WTC11 (cell line): Measurements from ENCODE around the gene MUC6. TPM values are rescaled to one million over a fixed set of nuclear protein-coding genes. Genes with fewer than 3 reads are reported as not detected.

Source experiments
- ATAC-seq: fragments of 200-7000 bp; cut with Tn5 transposase; 2 replicates; pipeline ENCODE4 v1.10.0; 2021; ENCODE audit warnings: mild to moderate bottlenecking, moderate library complexity
- CTCF ChIA-PET: fragments of 300-600 bp; sonication (Branson Sonifier 250); formaldehyde crosslinking; loops from one replicate; lab custom pipeline; 2021; ENCODE audit warnings: antibody characterized with exemption; lab: Charles Lee
- POLR2A ChIA-PET: fragments of 350-600 bp; sonication (Branson Sonifier 250); formaldehyde crosslinking; loops from one replicate; lab custom pipeline; 2021; ENCODE audit warnings: antibody characterized with exemption; lab: Charles Lee
- DNase-seq: peaks from one replicate; pipeline ENCODE4 v3.0.0; 2021; ENCODE audit warnings: low spot score
- H3K27ac Mint-ChIP-seq: 2 replicates; pipeline ENCODE4 v1.8.0; 2021; ENCODE audit warnings: mixed read lengths
- H3K27me3 Mint-ChIP-seq: 2 replicates; pipeline ENCODE4 v1.8.0; 2021; ENCODE audit warnings: low read depth, mild to moderate bottlenecking, moderate library complexity, mixed read lengths
- H3K36me3 Mint-ChIP-seq: 2 replicates; pipeline ENCODE4 v1.8.0; 2021; ENCODE audit warnings: mixed read lengths
- H3K4me1 Mint-ChIP-seq: 2 replicates; pipeline ENCODE4 v1.8.0; 2022; ENCODE audit warnings: mixed read lengths
- H3K4me3 Mint-ChIP-seq: 2 replicates; pipeline ENCODE4 v1.8.0; 2021; ENCODE audit warnings: mild to moderate bottlenecking, moderate library complexity, mixed read lengths
- H3K9me3 Mint-ChIP-seq: 2 replicates; pipeline ENCODE4 v1.8.0; 2021; ENCODE audit warnings: mixed read lengths
- CREB1 ChIP-seq: sonication (generic); formaldehyde crosslinking; IDR thresholded peaks from 2 replicates; pipeline ENCODE4 v1.8.0; 2023; ENCODE audit warnings: mild to moderate bottlenecking, missing genetic modification reagents
- GRHL2 ChIP-seq: fragments of 250-450 bp; sonication (Bioruptor Pico); IDR thresholded peaks from 2 replicates; pipeline ENCODE4 v1.8.0; 2022; ENCODE audit warnings: mild to moderate bottlenecking, moderate library complexity; ENCODE audit not compliant: insufficient replicate concordance, severe bottlenecking
- JUN ChIP-seq: sonication (generic); formaldehyde crosslinking; IDR thresholded peaks from 2 replicates; pipeline ENCODE4 v1.8.0; 2023; ENCODE audit warnings: mild to moderate bottlenecking, missing genetic modification reagents
- NFYB ChIP-seq: sonication (generic); formaldehyde crosslinking; conservative IDR thresholded peaks from 2 replicates; pipeline ENCODE4 v1.8.0; 2022; ENCODE audit warnings: low read depth, missing genetic modification reagents
- NR1H2 ChIP-seq: sonication (generic); formaldehyde crosslinking; IDR thresholded peaks from 2 replicates; pipeline ENCODE4 v1.9.0; 2021; ENCODE audit warnings: mild to moderate bottlenecking, moderate library complexity, missing genetic modification reagents
- NR3C1 ChIP-seq: sonication (generic); formaldehyde crosslinking; conservative IDR thresholded peaks from 2 replicates; pipeline ENCODE4 v1.8.1; 2023; ENCODE audit warnings: low read depth, mild to moderate bottlenecking, missing genetic modification reagents
- SMAD4 ChIP-seq: sonication (generic); formaldehyde crosslinking; IDR thresholded peaks from 2 replicates; pipeline ENCODE4 v1.8.0; 2022; ENCODE audit warnings: mild to moderate bottlenecking, missing genetic modification reagents
- SP1 ChIP-seq: sonication (generic); formaldehyde crosslinking; conservative IDR thresholded peaks from 2 replicates; pipeline ENCODE4 v1.8.1; 2022; ENCODE audit warnings: missing genetic modification reagents
- ZNF138 ChIP-seq: sonication (generic); formaldehyde crosslinking; conservative IDR thresholded peaks from 2 replicates; pipeline ENCODE4 v1.8.1; 2022; ENCODE audit warnings: mild to moderate bottlenecking, moderate library complexity, missing genetic modification reagents
- total RNA-seq: library from RNA; stranded (reverse); gene quantifications from 3 replicates; pipeline ENCODE4 v1.2.3, GENCODE V29; 2021
- TF ChIP-seq, protein P1 (sequence below): fragments of 250-450 bp; sonication (Bioruptor Pico); IDR thresholded peaks from 2 replicates; pipeline ENCODE4 v2.1.2; 2022; ENCODE audit warnings: mild to moderate bottlenecking, moderate library complexity
- TF ChIP-seq, protein P2 (sequence below): sonication (generic); formaldehyde crosslinking; IDR thresholded peaks from 2 replicates; pipeline ENCODE4 v1.8.1; 2023; ENCODE audit warnings: mild to moderate bottlenecking, missing genetic modification reagents, moderate library complexity
- TF ChIP-seq, protein P3 (sequence below): sonication (generic); formaldehyde crosslinking; IDR thresholded peaks from 2 replicates; pipeline ENCODE4 v1.8.1; 2022; ENCODE audit warnings: low read depth, missing genetic modification reagents, borderline replicate concordance
- TF ChIP-seq, protein P4 (sequence below): sonication (generic); formaldehyde crosslinking; IDR thresholded peaks from 2 replicates; pipeline ENCODE4 v1.8.1; 2022; ENCODE audit warnings: mild to moderate bottlenecking, moderate library complexity, missing genetic modification reagents
- TF ChIP-seq, protein P5 (sequence below): sonication (generic); formaldehyde crosslinking; IDR thresholded peaks from 2 replicates; pipeline ENCODE4 v1.8.1; 2023; ENCODE audit warnings: mild to moderate bottlenecking, missing genetic modification reagents
- TF ChIP-seq, protein P6 (sequence below): sonication (generic); formaldehyde crosslinking; IDR thresholded peaks from 2 replicates; pipeline ENCODE4 v1.8.0; 2023; ENCODE audit warnings: mild to moderate bottlenecking, missing genetic modification reagents
- TF ChIP-seq, protein P7 (sequence below): sonication (generic); formaldehyde crosslinking; IDR thresholded peaks from 2 replicates; pipeline ENCODE4 v1.8.1; 2022; ENCODE audit warnings: low read depth, mild to moderate bottlenecking, moderate library complexity, missing genetic modification reagents, borderline replicate concordance
- TF ChIP-seq, protein P8 (sequence below): fragments of 250-450 bp; sonication (Bioruptor Pico); IDR thresholded peaks from 2 replicates; pipeline ENCODE4 v1.8.0; 2021; ENCODE audit warnings: mild to moderate bottlenecking

The MUC6 gene
- total RNA-seq, 1 experiment from 2014 or later = 0.13 TPM

DNA sequence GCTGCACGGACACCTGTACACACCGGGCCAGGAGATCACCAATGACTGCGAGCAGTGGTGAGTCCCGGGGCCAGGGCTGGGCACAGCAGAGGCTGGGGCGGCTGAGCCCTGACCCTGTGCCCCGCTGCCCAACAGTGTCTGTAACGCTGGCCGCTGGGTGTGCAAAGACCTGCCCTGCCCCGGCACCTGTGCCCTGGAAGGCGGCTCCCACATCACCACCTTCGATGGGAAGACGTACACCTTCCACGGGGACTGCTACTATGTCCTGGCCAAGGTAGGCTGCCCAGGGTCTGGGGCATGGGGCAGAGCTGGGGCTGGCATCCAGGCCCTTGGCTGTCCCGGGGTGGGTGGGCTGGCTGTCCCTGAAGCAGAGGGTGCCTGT lies 45.8 kb upstream of the MUC6 start:
- CTCF ChIA-PET = no interaction called here
- no peak for TF ChIP-seq SP1 (CRISPR knock-in tag)
- TF ChIP-seq NR3C1 (CRISPR knock-in tag) = no peak
- TF ChIP-seq, protein P1, sequence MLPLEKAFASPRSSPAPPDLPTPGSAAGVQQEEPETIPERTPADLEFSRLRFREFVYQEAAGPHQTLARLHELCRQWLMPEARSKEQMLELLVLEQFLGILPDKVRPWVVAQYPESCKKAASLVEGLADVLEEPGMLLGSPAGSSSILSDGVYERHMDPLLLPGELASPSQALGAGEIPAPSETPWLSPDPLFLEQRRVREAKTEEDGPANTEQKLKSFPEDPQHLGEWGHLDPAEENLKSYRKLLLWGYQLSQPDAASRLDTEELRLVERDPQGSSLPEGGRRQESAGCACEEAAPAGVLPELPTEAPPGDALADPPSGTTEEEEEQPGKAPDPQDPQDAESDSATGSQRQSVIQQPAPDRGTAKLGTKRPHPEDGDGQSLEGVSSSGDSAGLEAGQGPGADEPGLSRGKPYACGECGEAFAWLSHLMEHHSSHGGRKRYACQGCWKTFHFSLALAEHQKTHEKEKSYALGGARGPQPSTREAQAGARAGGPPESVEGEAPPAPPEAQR = no peak
- no peak for TF ChIP-seq ZNF138
- no peak for TF ChIP-seq JUN (CRISPR knock-in tag)
- TF ChIP-seq, protein P2, sequence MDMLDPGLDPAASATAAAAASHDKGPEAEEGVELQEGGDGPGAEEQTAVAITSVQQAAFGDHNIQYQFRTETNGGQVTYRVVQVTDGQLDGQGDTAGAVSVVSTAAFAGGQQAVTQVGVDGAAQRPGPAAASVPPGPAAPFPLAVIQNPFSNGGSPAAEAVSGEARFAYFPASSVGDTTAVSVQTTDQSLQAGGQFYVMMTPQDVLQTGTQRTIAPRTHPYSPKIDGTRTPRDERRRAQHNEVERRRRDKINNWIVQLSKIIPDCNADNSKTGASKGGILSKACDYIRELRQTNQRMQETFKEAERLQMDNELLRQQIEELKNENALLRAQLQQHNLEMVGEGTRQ (CRISPR knock-in tag) = no peak
- TF ChIP-seq, protein P3, sequence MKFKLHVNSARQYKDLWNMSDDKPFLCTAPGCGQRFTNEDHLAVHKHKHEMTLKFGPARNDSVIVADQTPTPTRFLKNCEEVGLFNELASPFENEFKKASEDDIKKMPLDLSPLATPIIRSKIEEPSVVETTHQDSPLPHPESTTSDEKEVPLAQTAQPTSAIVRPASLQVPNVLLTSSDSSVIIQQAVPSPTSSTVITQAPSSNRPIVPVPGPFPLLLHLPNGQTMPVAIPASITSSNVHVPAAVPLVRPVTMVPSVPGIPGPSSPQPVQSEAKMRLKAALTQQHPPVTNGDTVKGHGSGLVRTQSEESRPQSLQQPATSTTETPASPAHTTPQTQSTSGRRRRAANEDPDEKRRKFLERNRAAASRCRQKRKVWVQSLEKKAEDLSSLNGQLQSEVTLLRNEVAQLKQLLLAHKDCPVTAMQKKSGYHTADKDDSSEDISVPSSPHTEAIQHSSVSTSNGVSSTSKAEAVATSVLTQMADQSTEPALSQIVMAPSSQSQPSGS = no peak
- TF ChIP-seq SMAD4 = no peak
- no peak for TF ChIP-seq NFYB (CRISPR knock-in tag)
- DNase-seq = no peak

DNA sequence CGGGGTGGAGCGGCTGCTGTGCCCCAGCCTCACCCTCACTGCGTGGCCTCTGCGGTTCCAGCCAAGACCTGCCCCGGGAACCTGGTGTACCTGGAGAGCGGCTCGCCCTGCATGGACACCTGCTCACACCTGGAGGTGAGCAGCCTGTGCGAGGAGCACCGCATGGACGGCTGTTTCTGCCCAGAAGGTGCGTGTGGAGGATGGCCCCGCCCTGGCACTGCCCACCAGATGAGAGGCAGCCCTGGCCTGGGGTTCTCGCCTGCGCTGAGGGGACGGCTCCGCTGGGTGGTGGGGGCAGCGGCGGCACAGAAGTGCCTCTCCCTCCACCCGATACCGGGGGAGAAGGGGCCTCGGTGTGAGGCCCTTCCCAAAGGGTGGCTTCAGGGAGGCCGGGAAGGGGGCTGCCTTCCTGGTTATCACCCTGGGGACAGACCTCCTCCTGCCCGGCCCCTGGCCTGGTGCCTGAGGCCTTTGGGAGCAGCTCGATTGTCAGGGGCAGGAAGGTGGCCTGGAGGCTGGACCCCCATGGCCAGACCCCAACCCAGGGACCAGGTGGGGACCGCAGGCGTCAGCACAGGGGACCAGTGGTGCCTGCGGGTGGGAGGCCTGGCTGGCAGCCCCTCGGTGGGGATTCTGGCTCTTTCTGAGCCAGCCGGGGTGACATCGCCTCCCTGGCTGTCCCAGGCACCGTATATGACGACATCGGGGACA lies 45.2 kb upstream of the MUC6 start:
- Mint-ChIP-seq H3K36me3 (no peaks in the 10 kb centered on the region), H3K27me3 (no peaks in the 10 kb centered on the region; the same call in 1 of the 2 replicates), H3K9me3 (no peaks in the 10 kb centered on the region), H3K27ac (no peak overlapping the region; the same call in 1 of the 2 replicates), H3K4me3 (no peak overlapping the region), H3K4me1 (no peaks in the 10 kb centered on the region)
- ATAC-seq = no peak
- DNase-seq = peak; percentile 7
- ChIA-PET CTCF (no interaction called here), POLR2A (no interaction called here)
- TF ChIP-seq, protein P4, sequence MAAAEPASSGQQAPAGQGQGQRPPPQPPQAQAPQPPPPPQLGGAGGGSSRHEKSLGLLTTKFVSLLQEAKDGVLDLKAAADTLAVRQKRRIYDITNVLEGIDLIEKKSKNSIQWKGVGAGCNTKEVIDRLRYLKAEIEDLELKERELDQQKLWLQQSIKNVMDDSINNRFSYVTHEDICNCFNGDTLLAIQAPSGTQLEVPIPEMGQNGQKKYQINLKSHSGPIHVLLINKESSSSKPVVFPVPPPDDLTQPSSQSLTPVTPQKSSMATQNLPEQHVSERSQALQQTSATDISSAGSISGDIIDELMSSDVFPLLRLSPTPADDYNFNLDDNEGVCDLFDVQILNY (CRISPR knock-in tag) = no peak
- TF ChIP-seq CREB1 (CRISPR knock-in tag) = no peak

More for the DNA sequence above, 45.8 kb upstream of the MUC6 start:
- no peak for ATAC-seq
- Mint-ChIP-seq H3K9me3 (no peaks in the 10 kb centered on the region), H3K4me1 (no peaks in the 10 kb centered on the region), H3K27me3 (no peaks in the 10 kb centered on the region; the same call in 1 of the 2 replicates), H3K4me3 (no peak overlapping the region), H3K36me3 (no peaks in the 10 kb centered on the region), H3K27ac (no peak overlapping the region; the same call in 1 of the 2 replicates)
- POLR2A ChIA-PET = no interaction called here

DNA sequence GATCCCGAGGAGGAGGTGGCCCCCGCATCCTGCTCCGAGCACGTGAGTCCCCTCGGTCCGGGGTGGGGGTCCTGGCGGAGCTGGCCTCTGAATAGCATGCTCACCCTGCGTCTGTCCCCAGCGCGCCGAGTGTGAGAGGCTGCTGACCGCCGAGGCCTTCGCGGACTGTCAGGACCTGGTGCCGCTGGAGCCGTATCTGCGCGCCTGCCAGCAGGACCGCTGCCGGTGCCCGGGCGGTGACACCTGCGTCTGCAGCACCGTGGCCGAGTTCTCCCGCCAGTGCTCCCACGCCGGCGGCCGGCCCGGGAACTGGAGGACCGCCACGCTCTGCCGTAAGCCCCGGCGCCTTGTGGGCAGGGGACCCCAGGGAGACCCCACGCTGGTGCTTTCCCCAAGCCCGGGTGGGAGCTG lies 41.7 kb upstream of the MUC6 start:
- DNase-seq (peak; percentile 11), ATAC-seq (no peak)
- CTCF ChIA-PET = interaction anchor here (1.2 kb wide), 1 partner anchor 28 kb away, joined by 3 read pairs; no protein-coding TSS in a partner anchor
- Mint-ChIP-seq H3K4me1 (no peaks in the 10 kb centered on the region), H3K4me3 (no peak overlapping the region), H3K9me3 (no peaks in the 10 kb centered on the region), H3K27ac (no peak overlapping the region), H3K36me3 (no peaks in the 10 kb centered on the region), H3K27me3 (no peaks in the 10 kb centered on the region)
- POLR2A ChIA-PET = no interaction called here
- TF ChIP-seq, protein P5, sequence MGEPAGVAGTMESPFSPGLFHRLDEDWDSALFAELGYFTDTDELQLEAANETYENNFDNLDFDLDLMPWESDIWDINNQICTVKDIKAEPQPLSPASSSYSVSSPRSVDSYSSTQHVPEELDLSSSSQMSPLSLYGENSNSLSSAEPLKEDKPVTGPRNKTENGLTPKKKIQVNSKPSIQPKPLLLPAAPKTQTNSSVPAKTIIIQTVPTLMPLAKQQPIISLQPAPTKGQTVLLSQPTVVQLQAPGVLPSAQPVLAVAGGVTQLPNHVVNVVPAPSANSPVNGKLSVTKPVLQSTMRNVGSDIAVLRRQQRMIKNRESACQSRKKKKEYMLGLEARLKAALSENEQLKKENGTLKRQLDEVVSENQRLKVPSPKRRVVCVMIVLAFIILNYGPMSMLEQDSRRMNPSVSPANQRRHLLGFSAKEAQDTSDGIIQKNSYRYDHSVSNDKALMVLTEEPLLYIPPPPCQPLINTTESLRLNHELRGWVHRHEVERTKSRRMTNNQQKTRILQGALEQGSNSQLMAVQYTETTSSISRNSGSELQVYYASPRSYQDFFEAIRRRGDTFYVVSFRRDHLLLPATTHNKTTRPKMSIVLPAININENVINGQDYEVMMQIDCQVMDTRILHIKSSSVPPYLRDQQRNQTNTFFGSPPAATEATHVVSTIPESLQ = no peak
- TF ChIP-seq, protein P6, sequence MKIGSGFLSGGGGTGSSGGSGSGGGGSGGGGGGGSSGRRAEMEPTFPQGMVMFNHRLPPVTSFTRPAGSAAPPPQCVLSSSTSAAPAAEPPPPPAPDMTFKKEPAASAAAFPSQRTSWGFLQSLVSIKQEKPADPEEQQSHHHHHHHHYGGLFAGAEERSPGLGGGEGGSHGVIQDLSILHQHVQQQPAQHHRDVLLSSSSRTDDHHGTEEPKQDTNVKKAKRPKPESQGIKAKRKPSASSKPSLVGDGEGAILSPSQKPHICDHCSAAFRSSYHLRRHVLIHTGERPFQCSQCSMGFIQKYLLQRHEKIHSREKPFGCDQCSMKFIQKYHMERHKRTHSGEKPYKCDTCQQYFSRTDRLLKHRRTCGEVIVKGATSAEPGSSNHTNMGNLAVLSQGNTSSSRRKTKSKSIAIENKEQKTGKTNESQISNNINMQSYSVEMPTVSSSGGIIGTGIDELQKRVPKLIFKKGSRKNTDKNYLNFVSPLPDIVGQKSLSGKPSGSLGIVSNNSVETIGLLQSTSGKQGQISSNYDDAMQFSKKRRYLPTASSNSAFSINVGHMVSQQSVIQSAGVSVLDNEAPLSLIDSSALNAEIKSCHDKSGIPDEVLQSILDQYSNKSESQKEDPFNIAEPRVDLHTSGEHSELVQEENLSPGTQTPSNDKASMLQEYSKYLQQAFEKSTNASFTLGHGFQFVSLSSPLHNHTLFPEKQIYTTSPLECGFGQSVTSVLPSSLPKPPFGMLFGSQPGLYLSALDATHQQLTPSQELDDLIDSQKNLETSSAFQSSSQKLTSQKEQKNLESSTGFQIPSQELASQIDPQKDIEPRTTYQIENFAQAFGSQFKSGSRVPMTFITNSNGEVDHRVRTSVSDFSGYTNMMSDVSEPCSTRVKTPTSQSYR (CRISPR knock-in tag) = no peak
- TF ChIP-seq NFYB (CRISPR knock-in tag) (no peak), NR1H2 (CRISPR knock-in tag) (no peak), GRHL2 (CRISPR knock-in tag) (no peak)
- TF ChIP-seq, protein P7, sequence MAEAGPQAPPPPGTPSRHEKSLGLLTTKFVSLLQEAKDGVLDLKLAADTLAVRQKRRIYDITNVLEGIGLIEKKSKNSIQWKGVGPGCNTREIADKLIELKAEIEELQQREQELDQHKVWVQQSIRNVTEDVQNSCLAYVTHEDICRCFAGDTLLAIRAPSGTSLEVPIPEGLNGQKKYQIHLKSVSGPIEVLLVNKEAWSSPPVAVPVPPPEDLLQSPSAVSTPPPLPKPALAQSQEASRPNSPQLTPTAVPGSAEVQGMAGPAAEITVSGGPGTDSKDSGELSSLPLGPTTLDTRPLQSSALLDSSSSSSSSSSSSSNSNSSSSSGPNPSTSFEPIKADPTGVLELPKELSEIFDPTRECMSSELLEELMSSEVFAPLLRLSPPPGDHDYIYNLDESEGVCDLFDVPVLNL = no peak
- TF ChIP-seq, protein P8, sequence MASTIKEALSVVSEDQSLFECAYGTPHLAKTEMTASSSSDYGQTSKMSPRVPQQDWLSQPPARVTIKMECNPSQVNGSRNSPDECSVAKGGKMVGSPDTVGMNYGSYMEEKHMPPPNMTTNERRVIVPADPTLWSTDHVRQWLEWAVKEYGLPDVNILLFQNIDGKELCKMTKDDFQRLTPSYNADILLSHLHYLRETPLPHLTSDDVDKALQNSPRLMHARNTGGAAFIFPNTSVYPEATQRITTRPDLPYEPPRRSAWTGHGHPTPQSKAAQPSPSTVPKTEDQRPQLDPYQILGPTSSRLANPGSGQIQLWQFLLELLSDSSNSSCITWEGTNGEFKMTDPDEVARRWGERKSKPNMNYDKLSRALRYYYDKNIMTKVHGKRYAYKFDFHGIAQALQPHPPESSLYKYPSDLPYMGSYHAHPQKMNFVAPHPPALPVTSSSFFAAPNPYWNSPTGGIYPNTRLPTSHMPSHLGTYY = no peak
